ENCODE measurements around the gene NIF3L1.

- TF ChIP-seq GATA2 (IDR thresholded peaks at IDR 0.05; ENCODE audit: low read depth, low read length) (no peak), GATA3 (IDR thresholded peaks at IDR 0.05; ENCODE audit: low read depth, low read length) (no peak)
These were observed 33.3 kb downstream of the NIF3L1 start for GRCh38 chr2:200922439-200922838.
